Stimulated activated CD4-positive, alpha-beta T cell treated with anti-CD3 and anti-CD28 coated beads, Interleukin-15, amount 100 ng/mL, for 48 hours (primary cell): ENCODE measurements around the gene IDH2.
A peak's percentile ranks its signal among the peaks of the same experiment; 100 is the strongest.
"Not testable (repeated sequence)": the region's sequence is repeated elsewhere in the genome, so short reads cannot be mapped to it uniquely, and the experiment has no call there.

Source experiments
- DNase-seq, 2 donors: peaks; one replicate each; pipeline ENCODE4 v3.0.0-alpha.2; 2020; ENCODE audit warnings: low read depth in 2 of 2

Gene IDH2

GRCh38 chr15:90101969-90102890 is at the start of gene IDH2:
Gene IDH2 (minus strand): TSS chr15:90102468. CDS start chr15:90102390, 78 bp downstream.
- DNase-seq: peak in 1 of 2 donors; percentile 68

DNA sequence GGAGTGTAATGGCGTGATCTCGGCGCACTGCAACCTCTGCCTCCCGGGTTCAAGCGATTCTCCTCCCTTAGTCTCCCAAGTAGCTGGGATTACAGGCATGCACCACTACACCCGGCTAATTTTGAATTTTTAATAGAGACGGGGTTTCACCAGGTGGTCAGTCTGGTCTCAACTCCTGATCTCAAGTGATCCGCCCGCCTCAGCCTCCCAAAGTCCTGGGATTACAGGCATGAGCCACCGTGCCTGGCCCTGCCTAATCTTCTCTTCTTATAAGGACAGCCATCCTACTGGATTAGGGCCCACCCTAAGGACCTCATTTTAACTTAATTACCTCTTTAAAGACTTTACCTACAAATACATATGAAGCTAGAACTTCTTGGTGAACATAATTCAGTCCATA is 48.3 kb upstream of the IDH2 start:
- not testable (repeated sequence) for DNase-seq

GRCh38 chr15:90149609-90150340 is 47.5 kb upstream of the IDH2 start:
- no peak for DNase-seq

GRCh38 chr15:90146198-90146761 is 44.0 kb upstream of the IDH2 start:
- DNase-seq: not testable (repeated sequence)

DNA sequence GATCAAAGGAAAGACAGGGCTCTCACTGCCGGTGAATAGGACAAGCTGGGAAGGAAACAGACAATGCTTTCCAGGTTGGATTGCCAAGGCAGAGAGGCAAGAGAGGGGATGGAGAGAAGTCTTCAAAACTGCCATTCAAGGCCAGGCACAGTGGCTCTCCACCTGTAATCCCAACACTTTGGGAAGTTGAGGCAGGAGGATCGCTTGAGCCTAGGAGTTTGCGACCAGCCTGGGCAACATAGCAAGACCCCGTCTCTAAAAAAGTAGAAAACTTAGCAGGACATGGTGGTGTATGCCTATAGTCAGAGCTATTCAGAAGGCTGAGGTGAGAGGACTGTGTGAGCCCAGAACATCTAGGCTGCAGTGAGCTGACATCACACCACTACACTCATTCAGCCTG is 43.5 kb upstream of the IDH2 start:
- DNase-seq: no peak

GRCh38 chr15:90145259-90145658 is 43.0 kb upstream of the IDH2 start:
- no peak for DNase-seq

DNA sequence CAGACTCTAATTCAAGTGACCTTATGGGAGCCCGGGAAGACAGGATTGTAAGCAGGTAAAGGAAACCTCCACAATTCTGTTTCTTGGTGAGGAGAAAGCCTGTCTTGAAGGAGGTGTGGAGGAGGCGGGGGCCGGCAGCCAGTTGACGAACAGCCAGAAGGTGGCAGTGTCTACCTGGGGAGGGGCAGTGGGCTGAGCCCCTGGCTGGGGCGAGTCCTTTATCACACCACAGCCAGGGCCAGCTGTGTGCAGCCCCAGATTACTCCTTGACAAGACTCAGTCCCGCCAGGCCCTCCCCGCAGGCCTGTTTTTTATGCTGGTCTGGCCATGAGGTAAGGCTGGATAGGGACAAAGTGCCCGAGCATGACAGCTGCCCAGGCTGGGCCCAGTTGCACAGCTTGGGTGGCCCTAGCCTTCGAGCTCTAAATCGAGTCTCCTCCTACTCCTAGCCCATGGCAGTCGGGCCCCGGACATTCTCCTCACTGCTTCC is 40.9 kb upstream of the IDH2 start:
- peak; percentile 55 to 69 for DNase-seq

- DNase-seq: peak in 1 of 2 donors; percentile 36
Measured at GRCh38 chr15:90142216-90143165, 40.2 kb upstream of the IDH2 start.

- DNase-seq: no peak
Measured at GRCh38 chr15:90141646-90142045, 39.4 kb upstream of the IDH2 start.

- peak; percentile 22 for DNase-seq
Measured at GRCh38 chr15:90139549-90139948, 37.3 kb upstream of the IDH2 start.

GRCh38 chr15:90138071-90138833 is 36.0 kb upstream of the IDH2 start:
- no peak for DNase-seq

GRCh38 chr15:90132437-90132836 is 30.2 kb upstream of the IDH2 start:
- DNase-seq: no peak

GRCh38 chr15:90131848-90132247 is 29.6 kb upstream of the IDH2 start:
- no peak for DNase-seq

DNA sequence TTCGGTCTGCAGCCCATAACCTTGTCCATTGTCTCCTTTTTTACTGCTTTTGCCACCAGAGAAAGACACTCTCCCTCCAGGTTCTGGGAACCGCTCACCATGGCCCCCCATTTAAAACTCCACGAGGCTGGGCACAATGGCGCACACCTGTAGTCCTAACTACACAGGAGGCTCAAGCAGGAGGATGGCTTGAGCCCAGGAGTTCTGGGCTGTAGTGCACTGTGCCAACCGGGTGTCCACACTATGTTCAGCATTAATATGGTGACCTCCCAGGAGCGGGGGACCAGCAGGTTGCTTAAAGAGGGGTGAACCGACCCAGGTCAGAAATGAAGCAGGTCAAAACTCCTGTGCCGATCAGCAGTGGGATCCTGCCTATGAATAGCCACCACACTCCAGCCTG is 28.0 kb upstream of the IDH2 start:
- DNase-seq: no peak

- DNase-seq: no peak
Measured at GRCh38 chr15:90126596-90127435, 24.5 kb upstream of the IDH2 start.

- no peak for DNase-seq
Measured at GRCh38 chr15:90126022-90126421, 23.8 kb upstream of the IDH2 start.

DNA sequence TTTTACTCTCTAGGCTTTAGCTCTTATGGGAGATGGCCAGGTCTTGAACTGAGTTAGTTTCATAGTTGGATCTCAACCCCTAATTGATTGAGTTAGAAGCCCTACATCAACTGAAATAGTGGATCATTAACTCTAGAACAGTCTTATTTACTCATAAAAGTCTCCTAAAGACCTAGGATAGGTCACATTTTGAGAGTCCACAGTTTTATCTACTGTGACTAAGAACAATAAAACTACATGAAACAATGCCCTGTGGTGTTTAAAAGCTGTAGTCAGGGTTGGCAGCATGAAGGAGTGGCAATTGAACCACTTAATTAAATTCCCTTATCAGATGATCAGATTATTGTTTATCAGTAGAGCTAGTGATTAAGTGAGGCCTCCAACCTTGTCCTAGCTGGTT is 22.2 kb upstream of the IDH2 start:
- DNase-seq: no peak

GRCh38 chr15:90121086-90121485 is 18.8 kb upstream of the IDH2 start:
- no peak for DNase-seq

DNA sequence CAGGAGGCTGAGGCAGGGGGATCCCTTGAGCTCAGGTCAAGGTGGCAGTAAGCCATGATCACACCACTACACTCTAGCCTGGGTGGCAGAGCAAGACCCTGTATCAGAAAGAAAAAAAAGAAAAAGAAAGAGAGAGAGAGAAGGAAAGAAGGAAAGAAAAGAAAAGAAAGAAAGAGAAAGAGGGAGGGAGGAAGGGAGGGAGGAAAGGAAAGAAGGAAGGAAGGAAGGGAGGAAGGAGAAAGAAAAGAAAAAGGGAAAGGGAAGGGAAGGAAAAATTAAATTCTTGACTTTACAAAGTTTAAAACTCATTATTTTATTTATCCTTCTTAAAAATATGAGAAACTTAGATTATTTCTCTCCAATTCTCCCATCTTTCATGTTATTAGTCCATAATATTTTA is 17.1 kb upstream of the IDH2 start:
- DNase-seq: no peak

DNA sequence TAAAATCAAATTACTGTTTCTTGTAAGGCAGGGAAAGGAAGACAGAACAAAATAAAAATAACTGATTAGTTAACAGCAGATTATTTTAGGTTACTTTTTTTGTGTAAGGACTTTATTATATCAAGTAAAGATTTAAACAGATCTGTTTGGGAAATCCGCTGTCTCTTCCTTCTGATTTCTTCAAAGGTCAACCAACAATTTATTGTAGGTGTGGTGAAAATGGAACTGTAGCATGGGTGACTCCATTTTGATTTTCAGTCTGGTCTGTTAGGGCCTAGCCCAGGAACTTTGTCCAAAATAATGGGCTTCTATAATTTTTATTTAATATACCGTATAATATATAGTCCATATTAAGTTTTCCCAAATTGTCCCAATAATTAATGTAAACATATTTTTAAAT is 13.5 kb upstream of the IDH2 start:
- no peak for DNase-seq
